SHP77 (cell line): ENCODE data around the gene TMEM179.

Experiments
- DNase-seq, 2 experiments: peaks; one replicate each; lab custom pipeline; 2025; lab: John Stamatoyannopoulos, UW

Gene TMEM179

GRCh38 chr14:104555430-104556255 lies 48.9 kb downstream of the TMEM179 start:
- no peak for DNase-seq

GRCh38 chr14:104554608-104555429 lies 49.8 kb downstream of the TMEM179 start:
- DNase-seq, result no peak

- no peak for DNase-seq
Measured at GRCh38 chr14:104554088-104554607, 50.4 kb downstream of the TMEM179 start.

GRCh38 chr14:104553166-104554087 lies 51.1 kb downstream of the TMEM179 start:
- DNase-seq, result no peak

- no peak for DNase-seq
Measured at GRCh38 chr14:104552738-104553125, 51.8 kb downstream of the TMEM179 start.

- no peak for DNase-seq
Measured at GRCh38 chr14:104551851-104552737, 52.5 kb downstream of the TMEM179 start.

GRCh38 chr14:104550861-104551728 lies 53.5 kb downstream of the TMEM179 start:
- DNase-seq, result no peak

GRCh38 chr14:104550340-104550860 lies 54.2 kb downstream of the TMEM179 start:
- DNase-seq, result no peak

GRCh38 chr14:104549536-104550339 lies 54.8 kb downstream of the TMEM179 start:
- no peak for DNase-seq

GRCh38 chr14:104548802-104549535 lies 55.6 kb downstream of the TMEM179 start:
- DNase-seq, result no peak

- no peak for DNase-seq
Measured at GRCh38 chr14:104547998-104548700, 56.4 kb downstream of the TMEM179 start.

GRCh38 chr14:104547310-104547997 lies 57.1 kb downstream of the TMEM179 start:
- no peak for DNase-seq

GRCh38 chr14:104546591-104547309 lies 57.8 kb downstream of the TMEM179 start:
- peak; percentile 19 to 29 for DNase-seq

- no peak for DNase-seq
Measured at GRCh38 chr14:104545942-104546501, 58.5 kb downstream of the TMEM179 start.

GRCh38 chr14:104545151-104545941 lies 59.2 kb downstream of the TMEM179 start:
- no peak for DNase-seq
